Left renal cortex interstitium (tissue), 4 donors: Measurements from ENCODE around the gene RNU5B-1. TPM values are rescaled to one million over a fixed set of nuclear protein-coding genes. Genes with fewer than 3 reads are reported as not detected.

ENCODE experiments used
- DNase-seq, 4 donors: peaks; one replicate each; pipeline ENCODE4 v3.0.0-alpha.2; 2013; ENCODE audit warnings: low read depth in 4 of 4, low spot score in 2 of 4, missing footprints in 1 of 4
- polyA plus RNA-seq, 4 donors: library from polyadenylated mRNA; unstranded; fragments of 120-200 nt; gene quantifications; one replicate each; pipeline ENCODE4 v1.2.1, GENCODE V29; 2013; ENCODE audit not compliant: insufficient read length in 4 of 4

The RNU5B-1 gene
- polyA plus RNA-seq, result not detected

GRCh38 chr15:65304381-65305149 is at the start of gene RNU5B-1:
Gene RNU5B-1, plus strand, starts transcription at chr15:65304677.
- peak in 3 of 4 donors; percentile 84 to 98 (median 88) for DNase-seq

GRCh38 chr15:65254758-65255157 is 49.7 kb upstream of the RNU5B-1 start:
- no peak for DNase-seq

- DNase-seq, result no peak
Measured at GRCh38 chr15:65255486-65256140, 48.9 kb upstream of the RNU5B-1 start.

- no peak for DNase-seq
Measured at GRCh38 chr15:65258375-65259262, 45.9 kb upstream of the RNU5B-1 start.

- DNase-seq, result no peak
Measured at GRCh38 chr15:65259367-65259797, 45.1 kb upstream of the RNU5B-1 start.

GRCh38 chr15:65260968-65261367 is 43.5 kb upstream of the RNU5B-1 start:
- no peak for DNase-seq

GRCh38 chr15:65263313-65263712 is 41.2 kb upstream of the RNU5B-1 start:
- DNase-seq, result no peak

GRCh38 chr15:65264863-65265430 is 39.5 kb upstream of the RNU5B-1 start:
- no peak for DNase-seq

GRCh38 chr15:65266469-65266868 is 38.0 kb upstream of the RNU5B-1 start:
- no peak for DNase-seq

- DNase-seq, result no peak
Measured at GRCh38 chr15:65268411-65268810, 36.1 kb upstream of the RNU5B-1 start.

GRCh38 chr15:65270811-65271545 is 33.5 kb upstream of the RNU5B-1 start:
- DNase-seq, result peak in 2 of 4 donors; percentile 58 to 78

GRCh38 chr15:65275104-65275727 is 29.3 kb upstream of the RNU5B-1 start:
- no peak for DNase-seq

- no peak for DNase-seq
Measured at GRCh38 chr15:65275728-65276126, 28.8 kb upstream of the RNU5B-1 start.

- DNase-seq, result no peak
Measured at GRCh38 chr15:65277015-65277414, 27.5 kb upstream of the RNU5B-1 start.

- DNase-seq, result no peak
Measured at GRCh38 chr15:65278480-65278879, 26.0 kb upstream of the RNU5B-1 start.

- DNase-seq, result no peak
Measured at GRCh38 chr15:65285291-65286068, 19.0 kb upstream of the RNU5B-1 start.

GRCh38 chr15:65286069-65286703 is 18.3 kb upstream of the RNU5B-1 start:
- DNase-seq, result peak in 1 of 4 donors; percentile 38
